Heart left ventricle (tissue), 16 donors: ENCODE results near the gene SEL1L. TPM values are rescaled to one million over a fixed set of nuclear protein-coding genes. Genes with fewer than 3 reads are reported as not detected.
"Not testable (repeated sequence)": the region's sequence is repeated elsewhere in the genome, so short reads cannot be mapped to it uniquely, and the experiment has no call there.

Experiments
- ATAC-seq, 4 donors: fragments of 200-7000 bp; cut with Tn5 transposase; one replicate each; pipeline ENCODE4 v1.9.1; 2020 to 2022; ENCODE audit warnings: moderate library complexity in 4 of 4, mild to moderate bottlenecking in 3 of 4, moderate number of reproducible peaks in 1 of 4
- DNase-seq, 5 donors: peaks; one replicate each; pipeline ENCODE4 v3.0.0-alpha.2; 2020
- H3K27ac ChIP-seq, 12 donors: fragments of 200-600 bp; sonication (generic) in 4 of 12; one replicate each; pipeline versions ENCODE4 v1.5.0 to v1.8.0; 2016 to 2022; ENCODE audit warnings: mild to moderate bottlenecking in 2 of 12
- H3K27me3 ChIP-seq, 9 donors: fragments of 200-600 bp; sonication (generic) in 2 of 9; one replicate each; pipeline versions ENCODE4 v1.5.1 to v1.8.0; 2016 to 2022; ENCODE audit warnings: mild to moderate bottlenecking in 3 of 9
- H3K36me3 ChIP-seq, 9 donors: fragments of 200-600 bp; sonication (generic) in 2 of 9; one replicate each; pipeline versions ENCODE4 v1.5.0 to v1.8.0; 2018 to 2022; ENCODE audit warnings: mild to moderate bottlenecking in 2 of 9
- H3K4me1 ChIP-seq, 12 donors: fragments of 200-600 bp; sonication (generic) in 4 of 12; one replicate each; pipeline versions ENCODE4 v1.5.0 to v1.8.0; 2016 to 2022; ENCODE audit warnings: mild to moderate bottlenecking in 3 of 12
- H3K4me3 ChIP-seq, 12 donors: fragments of 200-600 bp; sonication (generic) in 4 of 12; one replicate each; pipeline versions ENCODE4 v1.5.0 to v1.8.0; 2017 to 2022; ENCODE audit warnings: mild to moderate bottlenecking in 9 of 12, moderate library complexity in 4 of 12
- H3K9me3 ChIP-seq, 12 donors: fragments of 200-600 bp; sonication (generic) in 4 of 12; one replicate each; pipeline versions ENCODE4 v1.5.0 to v1.8.0; 2016 to 2022; ENCODE audit warnings: mild to moderate bottlenecking in 1 of 12
- POLR2A ChIP-seq, 2 donors: fragments of 450-650 bp; IDR thresholded peaks; one replicate each; pipeline ENCODE4 v1.6.1; 2017; ENCODE audit warnings: antibody characterized with exemption in 2 of 2, mild to moderate bottlenecking in 2 of 2, moderate library complexity in 2 of 2
- WGBS, 4 donors: extraction: QIAGEN DNeasy Blood & Tissue Kit in 2 of 4; methylation state at CpG; one replicate each; pipeline versions ENCODE4 v1.1.5 to v1.1.7; 2013 to 2018; 5-methylcytosine and 5-hydroxymethylcytosine counted together
- intact Hi-C, 10 donors: fragments of 100-400 bp; cut with DNase I; formaldehyde crosslinking; loops; one replicate each; pipeline versions ENCODE4 v1.11.1 to v1.14.2; 2022
- polyA plus RNA-seq, 2 donors: library from polyadenylated mRNA; stranded (reverse); fragments of 200-250 nt; gene quantifications; one replicate each; pipeline ENCODE4 v1.2.3, GENCODE V29; 2013
- total RNA-seq, 9 donors: library from RNA; depleted of rRNA in 2 of 9; stranded (reverse); fragments of >200 nt in 2 of 9; fragmentation: NEBNext Ultra II Directional in 3 of 9; extraction: Animal tissue kit (Norgen Biotek cat#: 25700) in 3 of 9; gene quantifications; one replicate each; pipeline versions ENCODE4 v1.1.0 to v1.2.4, GENCODE V29; 2016 to 2023
- TF ChIP-seq, protein P1 (sequence below), 12 donors: fragments of 200-600 bp; sonication (generic) in 4 of 12; IDR thresholded peaks; one replicate each; pipeline versions ENCODE4 v1.5.0 to v1.8.0; 2018 to 2022; ENCODE audit warnings: antibody characterized with exemption in 12 of 12, mild to moderate bottlenecking in 5 of 12
- donor health status: ischemic (EF 13 %, LVEDD 7.1; RV severe dilation, severe dysfunction).
- donor health status: healthy with polysubstance abuse.
- donor health status: DM: no; HTN: yes; CAD: no.
- donor health status: DM: no; HTN: no; CAD: no.
- donor health status: ischemic (EF 25% LVEDD 6.9; RV normal size, moderate dysfunction).
- donor health status: ischemic (EF 25% LVEDD 5.7; RV mildly dilated, moderate dysfunction).
- donor health status: healthy.
- donor health status: DM: yes; HTN: yes; CAD: no.
- donor health status: ischemic (EF 35%, LVEDD 5.7; RV mildly dilated, moderate dysfunction).
- donor health status: nonischemic (EF 11% LVEDD 7.7; RV severe dilation, severe dysfunction).
- donor health status: DM: yes; HTN: yes; CAD: no.
- donor health status: PGD.
- donor health status: ischemic (EF 29% LVEDD 5.4; RV normal size, mild dysfunction).
- donor health status: nonischemic (EF 23%, LVEDD 6.1; RV moderate dilation, normal function).

SEL1L gene
- total and polyA plus RNA-seq, 11 donors = 9.4 to 86.5 (median 57.1) TPM

DNA sequence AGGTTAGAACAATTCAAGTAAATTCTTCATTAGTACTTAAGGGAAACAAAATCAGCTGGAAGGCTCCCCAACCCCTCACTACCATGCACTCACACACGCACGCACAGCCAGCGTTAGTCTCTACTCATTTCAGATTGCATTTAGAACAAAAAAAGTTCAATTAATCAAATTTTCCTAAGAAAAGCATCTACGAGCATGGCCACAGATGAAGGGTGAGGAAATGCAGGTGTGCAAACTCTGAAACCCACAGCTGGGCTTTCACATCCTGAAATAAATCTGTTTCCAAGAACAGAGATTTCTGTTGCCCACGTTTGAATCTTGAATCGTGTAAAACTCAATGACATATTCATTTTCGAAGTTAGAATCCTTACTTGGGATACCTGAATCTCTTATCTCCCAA is 62.6 kb downstream of the SEL1L start:
- no peaks in the 10 kb centered on the region for H3K9me3 ChIP-seq
- WGBS, 4 donors = 74 to 78% (median 77%) methylated on average over 7 of the region's 7 CpGs
- H3K36me3 ChIP-seq = peaks cover 0 to 37% (median 23%) of the 10 kb centered on the region in 9 donors
- no peak for DNase-seq
- no peak for ATAC-seq
- no peak overlapping the region for H3K4me3 ChIP-seq
- TF ChIP-seq, protein P1, sequence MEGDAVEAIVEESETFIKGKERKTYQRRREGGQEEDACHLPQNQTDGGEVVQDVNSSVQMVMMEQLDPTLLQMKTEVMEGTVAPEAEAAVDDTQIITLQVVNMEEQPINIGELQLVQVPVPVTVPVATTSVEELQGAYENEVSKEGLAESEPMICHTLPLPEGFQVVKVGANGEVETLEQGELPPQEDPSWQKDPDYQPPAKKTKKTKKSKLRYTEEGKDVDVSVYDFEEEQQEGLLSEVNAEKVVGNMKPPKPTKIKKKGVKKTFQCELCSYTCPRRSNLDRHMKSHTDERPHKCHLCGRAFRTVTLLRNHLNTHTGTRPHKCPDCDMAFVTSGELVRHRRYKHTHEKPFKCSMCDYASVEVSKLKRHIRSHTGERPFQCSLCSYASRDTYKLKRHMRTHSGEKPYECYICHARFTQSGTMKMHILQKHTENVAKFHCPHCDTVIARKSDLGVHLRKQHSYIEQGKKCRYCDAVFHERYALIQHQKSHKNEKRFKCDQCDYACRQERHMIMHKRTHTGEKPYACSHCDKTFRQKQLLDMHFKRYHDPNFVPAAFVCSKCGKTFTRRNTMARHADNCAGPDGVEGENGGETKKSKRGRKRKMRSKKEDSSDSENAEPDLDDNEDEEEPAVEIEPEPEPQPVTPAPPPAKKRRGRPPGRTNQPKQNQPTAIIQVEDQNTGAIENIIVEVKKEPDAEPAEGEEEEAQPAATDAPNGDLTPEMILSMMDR (IDR thresholded peaks at IDR 0.05) = no peak
- no peak for TF ChIP-seq POLR2A (IDR thresholded peaks at IDR 0.05)
- peaks cover 0 to 19% (median 0%) of the 10 kb centered on the region in 12 donors for H3K4me1 ChIP-seq
- no peak overlapping the region for H3K27ac ChIP-seq
- H3K27me3 ChIP-seq = no peaks in the 10 kb centered on the region
- intact Hi-C loops = no loop called here

DNA sequence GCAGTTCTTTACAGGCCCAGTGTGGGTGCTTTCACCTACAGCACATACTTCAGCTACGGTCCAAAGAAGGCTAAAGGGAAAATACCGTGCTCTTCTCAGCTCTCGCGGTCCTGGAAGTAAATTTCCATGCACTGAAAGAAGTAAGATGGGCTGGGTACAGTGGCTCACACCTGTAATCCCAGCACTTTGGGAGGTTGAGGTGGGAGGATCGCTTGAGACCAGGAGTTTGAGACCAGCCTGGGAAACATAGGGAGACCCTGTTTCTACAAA is 63.2 kb downstream of the SEL1L start:
- intact Hi-C loops, DNase-seq, ATAC-seq, H3K27me3 ChIP-seq, H3K9me3 ChIP-seq, H3K27ac ChIP-seq, H3K4me3 ChIP-seq: not testable (repeated sequence)
- 91 to 96% (median 92%) methylated on average over 5 of the region's 5 CpGs for WGBS, 4 donors
- Histone ChIP-seq H3K36me3 (peaks cover 0 to 31% (median 17%) of the 10 kb centered on the region in 9 donors), H3K4me1 (peaks cover 0 to 19% (median 0%) of the 10 kb centered on the region in 12 donors)

DNA sequence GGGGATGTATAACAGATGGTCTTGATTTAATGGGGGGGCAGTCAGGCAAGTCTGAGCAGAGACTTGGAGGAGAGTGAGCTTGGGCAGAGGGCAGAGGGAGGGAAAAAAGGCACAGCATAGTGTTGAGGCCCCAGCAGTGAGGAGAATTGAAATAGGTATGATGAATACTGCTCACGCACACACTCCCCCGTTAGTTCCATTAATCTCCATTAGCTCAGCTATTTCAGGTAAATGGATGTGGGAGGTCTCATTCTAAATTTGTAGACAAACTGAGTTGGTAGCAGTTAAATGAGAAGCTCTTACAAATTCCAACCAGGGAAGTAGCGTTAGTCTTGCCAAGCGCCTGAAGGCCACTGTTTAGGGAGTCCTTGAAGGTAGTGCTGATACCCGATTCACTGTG is 66.8 kb downstream of the SEL1L start:
- Histone ChIP-seq H3K4me1 (peaks cover 0 to 7% (median 0%) of the 10 kb centered on the region in 12 donors), H3K4me3 (no peak overlapping the region), H3K27ac (no peak overlapping the region), H3K9me3 (no peaks in the 10 kb centered on the region), H3K27me3 (no peaks in the 10 kb centered on the region), H3K36me3 (peaks cover 0 to 4% (median under 1%) of the 10 kb centered on the region in 9 donors)
- no peak for ATAC-seq
- 89 to 94% (median 91%) methylated on average over 5 of the region's 5 CpGs for WGBS, 4 donors
- DNase-seq = no peak
- TF ChIP-seq POLR2A (IDR thresholded peaks at IDR 0.05) = no peak
- TF ChIP-seq, protein P1 (IDR thresholded peaks at IDR 0.05) = no peak
- intact Hi-C loops = loop anchor here in 2 of 10 donors (10.0 kb wide), 2 partner anchors 512 to 522 kb away; partner anchors contain the start of genes CEP128 (in 1 of the 2) and TSHR (in 1 of the 2)

DNA sequence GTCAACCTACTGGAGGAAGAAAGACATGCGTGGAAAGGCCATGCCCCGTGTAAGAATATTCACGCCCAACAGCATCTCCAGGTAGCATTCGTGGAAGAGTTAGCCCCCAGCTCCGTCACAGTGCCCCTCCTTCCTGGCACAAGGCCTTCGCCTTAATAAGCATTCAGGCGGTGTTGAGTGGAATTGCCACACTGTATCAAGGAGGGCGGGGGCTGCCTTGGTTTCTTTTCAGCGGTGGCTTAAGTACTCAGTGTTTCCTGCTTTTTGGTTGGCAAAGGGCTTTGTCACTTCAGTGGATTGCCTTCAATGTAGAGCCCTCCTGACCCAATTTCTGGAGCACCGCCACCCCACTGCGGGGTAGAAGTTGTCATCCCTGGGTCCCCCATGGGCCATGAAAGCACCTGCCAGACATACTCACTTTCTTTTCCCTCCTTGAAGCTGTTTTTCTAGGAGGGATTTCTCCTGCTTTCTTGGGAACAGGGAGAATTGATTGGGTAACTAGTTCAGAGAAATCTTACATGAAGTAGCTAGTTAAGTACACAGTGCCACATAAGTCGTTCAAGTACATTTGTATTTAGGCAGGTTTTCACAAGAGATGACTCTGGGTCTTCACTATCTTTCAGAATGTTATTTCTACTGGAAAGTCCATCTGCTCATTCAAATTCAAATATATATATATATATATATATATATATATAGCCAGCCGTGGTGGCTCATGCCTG is 68.0 kb downstream of the SEL1L start:
- TF ChIP-seq, protein P1 (IDR thresholded peaks at IDR 0.05) = no peak
- no peak for TF ChIP-seq POLR2A (IDR thresholded peaks at IDR 0.05)
- ATAC-seq = no peak
- Histone ChIP-seq H3K4me1 (peaks cover 0 to 7% (median 0%) of the 10 kb centered on the region in 12 donors), H3K36me3 (no peaks in the 10 kb centered on the region), H3K27ac (no peak overlapping the region), H3K27me3 (no peaks in the 10 kb centered on the region), H3K4me3 (no peak overlapping the region), H3K9me3 (no peaks in the 10 kb centered on the region)
- intact Hi-C loops = loop anchor here in 3 of 10 donors (2.0 to 10.0 kb wide), 4 partner anchors 195 to 521 kb away; partner anchors contain the start of genes CEP128 (in 1 of the 3) and TSHR (in 1 of the 3)
- no peak for DNase-seq
- WGBS, 4 donors = 82 to 88% (median 85%) methylated on average over 13 of the region's 13 CpGs

DNA sequence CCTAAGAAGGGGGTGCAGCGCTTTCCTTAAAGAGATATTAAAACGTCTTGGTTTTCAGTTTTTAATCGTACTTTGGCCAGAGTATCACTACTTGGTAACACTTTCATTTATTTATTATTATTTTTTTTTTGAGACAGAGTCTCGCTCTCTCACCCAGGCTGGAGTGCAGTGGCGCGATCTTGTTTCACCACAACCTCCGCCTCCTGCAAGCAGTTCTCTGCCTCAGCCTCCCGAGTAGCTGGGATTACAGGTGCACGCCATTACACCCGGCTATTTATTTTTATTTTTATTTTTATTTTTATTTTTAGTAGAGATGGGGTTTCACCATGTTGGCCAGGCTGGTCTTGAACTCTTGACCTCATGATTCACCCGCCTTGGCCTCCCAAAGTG is 68.7 kb downstream of the SEL1L start:
- not testable (repeated sequence) for H3K36me3 ChIP-seq, ATAC-seq, DNase-seq, H3K4me1 ChIP-seq, H3K27me3 ChIP-seq, H3K9me3 ChIP-seq
- Histone ChIP-seq H3K27ac (peak overlapping the region in 4 of 12 donors; percentile 13 to 76 (median 38)), H3K4me3 (peak overlapping the region in 11 of 12 donors; percentile 32 to 64 (median 49))
- 49 to 57% (median 54%) methylated on average over 11 of the region's 11 CpGs for WGBS, 4 donors
- intact Hi-C loops = loop anchor here in 3 of 10 donors (2.0 to 10.0 kb wide), 4 partner anchors 194 to 520 kb away; partner anchors contain the start of genes CEP128 (in 1 of the 3) and TSHR (in 1 of the 3)
